H1 (cell line): Measurements from ENCODE around the gene CCDC33. TPM values are rescaled to one million over a fixed set of nuclear protein-coding genes. Genes with fewer than 3 reads are reported as not detected.

Source experiments
- CBX5 ChIP-seq: fragments of 300-800, 300-1000 bp; sonication (generic); IDR thresholded peaks from 2 replicates; pipeline ENCODE4 v1.7.1; 2016; ENCODE audit warnings: antibody characterized with exemption, low read length, low read depth
- CREB1 ChIP-seq: IDR thresholded peaks from 2 replicates; pipeline ENCODE4 v1.6.1; 2012; ENCODE audit warnings: inconsistent platforms
- CTCF ChIP-seq, 3 experiments: IDR thresholded peaks; 1 replicate in 2 of 3; 2 replicates in 1 of 3; pipeline versions ENCODE4 v1.5.1 to v1.6.1; 2011; ENCODE audit warnings: low read length in 3 of 3, mild to moderate bottlenecking in 3 of 3, inconsistent platforms in 2 of 3, low read depth in 1 of 3, moderate library complexity in 1 of 3; ENCODE audit not compliant: insufficient read depth in 1 of 3; ENCODE audit errors: control extremely low read depth in 1 of 3
- FOSL1 ChIP-seq: IDR thresholded peaks from 2 replicates; pipeline ENCODE4 v1.6.1; 2011; ENCODE audit warnings: mild to moderate bottlenecking, low read depth, low read length, moderate library complexity; ENCODE audit not compliant: insufficient read depth
- MAX ChIP-seq: IDR thresholded peaks from 2 replicates; pipeline ENCODE4 v1.6.1; 2012; ENCODE audit warnings: inconsistent platforms
- PHF8 ChIP-seq: fragments of 200-600 bp; sonication (generic); conservative IDR thresholded peaks from 2 replicates; pipeline ENCODE4 v1.7.1; 2012; ENCODE audit warnings: low read depth, mild to moderate bottlenecking, inconsistent platforms, low read length, moderate library complexity
- SIRT6 ChIP-seq: IDR thresholded peaks from one replicate; pipeline ENCODE4 v1.7.1; 2012; ENCODE audit warnings: low read length, inconsistent platforms
- ZNF274 ChIP-seq: IDR thresholded peaks from 2 replicates; pipeline ENCODE4 v1.7.0; 2012; ENCODE audit warnings: low read length, borderline replicate concordance; ENCODE audit errors: extremely low read depth
- polyA plus RNA-seq, 7 experiments: library from polyadenylated mRNA; depleted of rRNA in 3 of 7; stranded (reverse) in 5 of 7; unstranded in 2 of 7; fragments of >200 nt in 5 of 7; fragments of 200-250 nt in 2 of 7; gene quantifications; 1 replicate in 5 of 7; 2 replicates in 1 of 7; 4 replicates in 1 of 7; pipeline versions ENCODE4 v1.2.1 to v1.2.3, GENCODE V29; 2011 to 2013; ENCODE audit warnings: missing spikeins in 2 of 7, mixed read lengths in 2 of 7
- total RNA-seq: library from RNA; stranded (reverse); fragmentation: NEBNext Ultra II Directional; extraction: Animal tissue kit (Norgen Biotek cat#: 25700); gene quantifications from 2 replicates; pipeline ENCODE4 v1.2.1, GENCODE V29; 2021
- TF ChIP-seq, protein P1 (sequence below): fragments of 300-600 bp; sonication (generic); IDR thresholded peaks from 2 replicates; pipeline ENCODE4 v1.7.1; 2012; ENCODE audit warnings: low read length, moderate library complexity, mild to moderate bottlenecking, inconsistent platforms; ENCODE audit not compliant: insufficient replicate concordance

CCDC33 gene
- total and polyA plus RNA-seq, 2 of the 8 experiments (the other 6 are each of a cell fraction or from before 2014, with no cell fraction given) = 2.0 to 2.7 TPM

DNA sequence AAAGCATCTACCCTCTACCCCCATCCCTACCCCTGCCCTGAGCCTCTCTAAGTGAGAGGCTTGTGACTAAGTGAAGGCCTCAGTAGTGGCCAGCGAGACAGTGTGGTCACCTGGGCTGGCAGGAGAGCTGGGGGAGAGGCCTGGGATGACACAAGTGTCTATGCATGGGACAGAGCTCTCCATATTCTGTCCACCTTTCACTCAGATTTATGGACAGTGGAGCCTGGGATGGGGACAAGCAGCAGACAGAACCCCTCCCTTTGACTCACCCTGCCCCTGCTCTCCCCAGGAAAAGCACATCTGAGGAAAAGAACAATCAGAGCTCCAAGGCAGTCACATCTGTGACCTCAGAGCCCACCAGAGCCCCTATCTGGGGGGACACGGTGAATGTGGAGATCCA, 26.0 kb downstream of the CCDC33 start (continued):
- TF ChIP-seq, protein P1, sequence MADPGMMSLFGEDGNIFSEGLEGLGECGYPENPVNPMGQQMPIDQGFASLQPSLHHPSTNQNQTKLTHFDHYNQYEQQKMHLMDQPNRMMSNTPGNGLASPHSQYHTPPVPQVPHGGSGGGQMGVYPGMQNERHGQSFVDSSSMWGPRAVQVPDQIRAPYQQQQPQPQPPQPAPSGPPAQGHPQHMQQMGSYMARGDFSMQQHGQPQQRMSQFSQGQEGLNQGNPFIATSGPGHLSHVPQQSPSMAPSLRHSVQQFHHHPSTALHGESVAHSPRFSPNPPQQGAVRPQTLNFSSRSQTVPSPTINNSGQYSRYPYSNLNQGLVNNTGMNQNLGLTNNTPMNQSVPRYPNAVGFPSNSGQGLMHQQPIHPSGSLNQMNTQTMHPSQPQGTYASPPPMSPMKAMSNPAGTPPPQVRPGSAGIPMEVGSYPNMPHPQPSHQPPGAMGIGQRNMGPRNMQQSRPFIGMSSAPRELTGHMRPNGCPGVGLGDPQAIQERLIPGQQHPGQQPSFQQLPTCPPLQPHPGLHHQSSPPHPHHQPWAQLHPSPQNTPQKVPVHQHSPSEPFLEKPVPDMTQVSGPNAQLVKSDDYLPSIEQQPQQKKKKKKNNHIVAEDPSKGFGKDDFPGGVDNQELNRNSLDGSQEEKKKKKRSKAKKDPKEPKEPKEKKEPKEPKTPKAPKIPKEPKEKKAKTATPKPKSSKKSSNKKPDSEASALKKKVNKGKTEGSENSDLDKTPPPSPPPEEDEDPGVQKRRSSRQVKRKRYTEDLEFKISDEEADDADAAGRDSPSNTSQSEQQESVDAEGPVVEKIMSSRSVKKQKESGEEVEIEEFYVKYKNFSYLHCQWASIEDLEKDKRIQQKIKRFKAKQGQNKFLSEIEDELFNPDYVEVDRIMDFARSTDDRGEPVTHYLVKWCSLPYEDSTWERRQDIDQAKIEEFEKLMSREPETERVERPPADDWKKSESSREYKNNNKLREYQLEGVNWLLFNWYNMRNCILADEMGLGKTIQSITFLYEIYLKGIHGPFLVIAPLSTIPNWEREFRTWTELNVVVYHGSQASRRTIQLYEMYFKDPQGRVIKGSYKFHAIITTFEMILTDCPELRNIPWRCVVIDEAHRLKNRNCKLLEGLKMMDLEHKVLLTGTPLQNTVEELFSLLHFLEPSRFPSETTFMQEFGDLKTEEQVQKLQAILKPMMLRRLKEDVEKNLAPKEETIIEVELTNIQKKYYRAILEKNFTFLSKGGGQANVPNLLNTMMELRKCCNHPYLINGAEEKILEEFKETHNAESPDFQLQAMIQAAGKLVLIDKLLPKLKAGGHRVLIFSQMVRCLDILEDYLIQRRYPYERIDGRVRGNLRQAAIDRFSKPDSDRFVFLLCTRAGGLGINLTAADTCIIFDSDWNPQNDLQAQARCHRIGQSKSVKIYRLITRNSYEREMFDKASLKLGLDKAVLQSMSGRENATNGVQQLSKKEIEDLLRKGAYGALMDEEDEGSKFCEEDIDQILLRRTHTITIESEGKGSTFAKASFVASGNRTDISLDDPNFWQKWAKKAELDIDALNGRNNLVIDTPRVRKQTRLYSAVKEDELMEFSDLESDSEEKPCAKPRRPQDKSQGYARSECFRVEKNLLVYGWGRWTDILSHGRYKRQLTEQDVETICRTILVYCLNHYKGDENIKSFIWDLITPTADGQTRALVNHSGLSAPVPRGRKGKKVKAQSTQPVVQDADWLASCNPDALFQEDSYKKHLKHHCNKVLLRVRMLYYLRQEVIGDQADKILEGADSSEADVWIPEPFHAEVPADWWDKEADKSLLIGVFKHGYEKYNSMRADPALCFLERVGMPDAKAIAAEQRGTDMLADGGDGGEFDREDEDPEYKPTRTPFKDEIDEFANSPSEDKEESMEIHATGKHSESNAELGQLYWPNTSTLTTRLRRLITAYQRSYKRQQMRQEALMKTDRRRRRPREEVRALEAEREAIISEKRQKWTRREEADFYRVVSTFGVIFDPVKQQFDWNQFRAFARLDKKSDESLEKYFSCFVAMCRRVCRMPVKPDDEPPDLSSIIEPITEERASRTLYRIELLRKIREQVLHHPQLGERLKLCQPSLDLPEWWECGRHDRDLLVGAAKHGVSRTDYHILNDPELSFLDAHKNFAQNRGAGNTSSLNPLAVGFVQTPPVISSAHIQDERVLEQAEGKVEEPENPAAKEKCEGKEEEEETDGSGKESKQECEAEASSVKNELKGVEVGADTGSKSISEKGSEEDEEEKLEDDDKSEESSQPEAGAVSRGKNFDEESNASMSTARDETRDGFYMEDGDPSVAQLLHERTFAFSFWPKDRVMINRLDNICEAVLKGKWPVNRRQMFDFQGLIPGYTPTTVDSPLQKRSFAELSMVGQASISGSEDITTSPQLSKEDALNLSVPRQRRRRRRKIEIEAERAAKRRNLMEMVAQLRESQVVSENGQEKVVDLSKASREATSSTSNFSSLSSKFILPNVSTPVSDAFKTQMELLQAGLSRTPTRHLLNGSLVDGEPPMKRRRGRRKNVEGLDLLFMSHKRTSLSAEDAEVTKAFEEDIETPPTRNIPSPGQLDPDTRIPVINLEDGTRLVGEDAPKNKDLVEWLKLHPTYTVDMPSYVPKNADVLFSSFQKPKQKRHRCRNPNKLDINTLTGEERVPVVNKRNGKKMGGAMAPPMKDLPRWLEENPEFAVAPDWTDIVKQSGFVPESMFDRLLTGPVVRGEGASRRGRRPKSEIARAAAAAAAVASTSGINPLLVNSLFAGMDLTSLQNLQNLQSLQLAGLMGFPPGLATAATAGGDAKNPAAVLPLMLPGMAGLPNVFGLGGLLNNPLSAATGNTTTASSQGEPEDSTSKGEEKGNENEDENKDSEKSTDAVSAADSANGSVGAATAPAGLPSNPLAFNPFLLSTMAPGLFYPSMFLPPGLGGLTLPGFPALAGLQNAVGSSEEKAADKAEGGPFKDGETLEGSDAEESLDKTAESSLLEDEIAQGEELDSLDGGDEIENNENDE = no peak
- TF ChIP-seq SIRT6 (no peak), CTCF (IDR thresholded peaks at IDR 0.05; ENCODE audit: control extremely low read depth in 1 of 3, insufficient read depth in 1 of 3, low read depth in 1 of 3, low read length in 3 of 3) (no peak), FOSL1 (no peak), MAX (no peak), CBX5 (no peak), ZNF274 (no peak), PHF8 (no peak), CREB1 (no peak)
